ENCODE data around the gene TMEM179.

Gene TMEM179

DNA sequence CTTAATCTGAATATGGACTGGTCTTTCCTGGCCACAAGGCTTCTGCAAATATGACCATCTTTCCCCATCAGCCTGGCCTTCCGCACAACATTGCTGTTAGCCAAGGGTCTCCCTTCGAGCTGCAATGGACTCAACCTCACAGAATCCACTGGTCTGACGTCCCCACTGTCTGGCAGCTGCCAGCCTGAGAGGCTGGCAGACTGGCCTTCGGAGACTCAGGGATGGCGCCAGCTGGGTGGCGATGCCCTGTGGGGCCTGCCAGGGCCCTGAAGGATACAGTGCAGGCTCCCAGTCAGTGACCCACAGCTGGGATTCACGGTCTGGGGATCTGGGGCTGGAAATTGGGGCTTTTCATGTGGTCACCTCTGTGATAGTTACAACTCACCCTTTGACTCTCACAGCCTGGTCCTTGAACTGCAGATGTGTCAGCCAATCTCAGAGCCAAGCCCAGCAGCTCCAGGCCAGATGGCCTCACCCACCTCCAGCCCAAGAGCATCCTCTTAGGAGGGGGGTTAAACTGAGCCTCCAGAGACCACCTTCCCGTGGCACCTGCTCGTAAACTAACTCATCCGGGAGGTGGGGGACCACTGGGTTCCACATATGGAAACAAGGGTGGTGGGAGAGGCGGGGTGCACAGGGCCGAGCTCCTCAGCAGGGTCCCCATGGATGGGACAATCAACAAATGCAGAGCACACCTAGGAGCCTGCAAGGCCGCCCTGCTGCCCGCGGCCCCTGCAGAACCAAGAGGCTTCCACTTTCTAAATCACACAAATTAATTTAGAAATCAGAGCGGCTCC, 46.1 kb downstream of the TMEM179 start:
- CTCF ChIA-PET, result interaction anchor here (1.1 to 1.3 kb wide), 2 partner anchors 421 to 481 kb away, joined by 3 to 4 read pairs; no protein-coding TSS in a partner anchor
- POLR2A ChIA-PET, result no interaction called here
- no peak for TF ChIP-seq CTCF (IDR thresholded peaks at IDR 0.05; ENCODE audit: control extremely low read depth, extremely low read depth, low read depth, missing control alignments)
- no peak for DNase-seq (ENCODE audit: extremely low spot score)

GRCh38 chr14:104557766-104558165, 46.8 kb downstream of the TMEM179 start:
- DNase-seq (ENCODE audit: extremely low spot score), result no peak
- ChIA-PET POLR2A (no interaction called here), CTCF (interaction anchor here (1.1 to 1.6 kb wide), 3 partner anchors 8 to 480 kb away, joined by 3 to 4 read pairs (median 4); no protein-coding TSS in a partner anchor)
- no peak for TF ChIP-seq CTCF (IDR thresholded peaks at IDR 0.05; ENCODE audit: control extremely low read depth, extremely low read depth, low read depth, missing control alignments)

DNA sequence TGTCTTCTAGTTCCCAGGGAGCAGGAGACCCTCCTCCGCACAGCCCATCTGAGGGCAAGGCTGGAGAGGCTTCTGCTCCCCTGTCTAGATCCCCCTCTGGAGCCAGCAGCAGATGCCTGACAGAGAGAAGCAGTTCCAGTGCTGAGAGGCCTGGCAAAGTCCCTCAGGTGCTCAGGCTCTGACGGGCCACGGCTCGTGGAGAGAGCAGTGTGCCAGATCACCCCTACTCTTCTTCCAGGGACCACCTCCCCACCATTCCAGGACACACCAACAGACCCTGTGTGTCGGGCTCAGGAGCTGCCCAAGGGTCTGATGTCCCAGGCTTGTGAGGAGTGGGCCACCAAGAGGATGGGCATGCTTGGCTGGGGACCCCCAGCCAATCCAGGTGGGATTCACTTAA, 47.5 kb downstream of the TMEM179 start:
- TF ChIP-seq CTCF (IDR thresholded peaks at IDR 0.05; ENCODE audit: control extremely low read depth, extremely low read depth, low read depth, missing control alignments), result no peak
- DNase-seq (ENCODE audit: extremely low spot score), result no peak
- POLR2A ChIA-PET, result no interaction called here
- CTCF ChIA-PET, result interaction anchor here (1.3 to 1.6 kb wide), 2 partner anchors 8 to 419 kb away, joined by 4 read pairs; no protein-coding TSS in a partner anchor

GRCh38 chr14:104556256-104557021, 48.1 kb downstream of the TMEM179 start:
- DNase-seq (ENCODE audit: extremely low spot score), result no peak
- ChIA-PET POLR2A (no interaction called here), CTCF (interaction anchor here (1.6 to 2.4 kb wide), 2 partner anchors 8 to 9 kb away, joined by 4 to 8 read pairs; no protein-coding TSS in a partner anchor)
- no peak for TF ChIP-seq CTCF (IDR thresholded peaks at IDR 0.05; ENCODE audit: control extremely low read depth, extremely low read depth, low read depth, missing control alignments)

DNA sequence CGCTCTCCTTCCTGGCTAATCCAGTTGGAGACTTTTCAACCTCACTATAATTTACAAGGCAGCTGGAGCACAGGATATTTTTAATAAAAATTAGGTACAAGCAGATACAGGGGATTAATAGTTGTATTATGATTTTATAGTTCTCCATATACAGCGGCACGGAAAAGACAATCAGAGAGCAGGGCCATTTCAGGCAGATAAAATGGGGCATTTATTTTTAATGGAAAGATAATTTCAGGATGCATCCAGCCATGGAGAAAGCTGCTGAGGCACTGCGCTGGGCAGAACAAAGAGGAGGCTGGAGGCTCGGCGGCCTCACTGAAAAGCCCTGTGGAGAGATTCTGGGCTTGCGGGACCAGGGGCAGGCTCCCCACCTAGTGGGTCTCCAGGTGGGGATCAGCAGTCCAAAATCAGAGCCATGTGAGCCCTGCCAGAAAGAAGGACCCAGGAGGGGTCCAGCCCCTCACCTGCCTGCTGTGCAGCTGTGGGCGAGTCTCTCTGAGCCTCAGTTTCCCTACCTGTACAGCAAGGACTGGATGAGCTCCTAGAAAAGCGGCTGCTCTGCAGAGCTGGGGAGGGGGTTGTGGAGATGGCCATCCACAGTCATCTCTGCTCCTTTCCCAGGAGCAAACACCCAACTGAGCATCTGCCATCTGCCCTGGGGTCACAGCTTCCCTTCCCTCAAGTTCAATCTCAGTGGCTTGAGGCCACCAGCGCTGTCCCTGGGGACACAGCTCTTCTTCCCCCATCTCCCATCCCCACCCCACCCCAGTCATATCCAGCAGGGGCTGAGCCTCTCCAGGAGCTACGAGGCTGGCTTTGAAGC, 48.9 kb downstream of the TMEM179 start:
- no peak for DNase-seq (ENCODE audit: extremely low spot score)
- CTCF ChIA-PET, result interaction anchor here (1.6 to 2.4 kb wide), 2 partner anchors 8 to 10 kb away, joined by 4 to 8 read pairs; no protein-coding TSS in a partner anchor
- POLR2A ChIA-PET, result no interaction called here
- TF ChIP-seq CTCF (IDR thresholded peaks at IDR 0.05; ENCODE audit: control extremely low read depth, extremely low read depth, low read depth, missing control alignments), result no peak
